Measurements from ENCODE around the gene RPL19.

Gene RPL19

GRCh38 chr17:39170109-39170508, 30.0 kb upstream of the RPL19 start:
- no peaks in the 10 kb centered on the region for H4K20me1 ChIP-seq (ENCODE audit: insufficient read depth, low read length)
- DNase-seq (peak; percentile 70), ATAC-seq (ENCODE audit: insufficient read depth, low read depth) (no peak)
- peaks cover 98% of the 10 kb centered on the region for H3K4me1 ChIP-seq (ENCODE audit: insufficient read depth, low read length)
- no peak overlapping the region for H2AFZ ChIP-seq (ENCODE audit: low read depth, low read length)
- peaks cover 2% of the 10 kb centered on the region for H3K36me3 ChIP-seq (ENCODE audit: insufficient read depth, low read length)
- H3K4me2 ChIP-seq (ENCODE audit: insufficient read depth, low read length): peak overlapping the region; percentile 10
- peak overlapping the region; percentile 97 for H3K27ac ChIP-seq (ENCODE audit: low read length)
- H3K79me2 ChIP-seq (ENCODE audit: insufficient read depth, low read length): no peaks in the 10 kb centered on the region
- TF ChIP-seq CTCF (IDR thresholded peaks at IDR 0.05; ENCODE audit: borderline replicate concordance, extremely low read depth, low read length, poor library complexity, severe bottlenecking) (no peak), EZH2 (IDR thresholded peaks at IDR 0.05; ENCODE audit: borderline replicate concordance, low read depth, low read length, severe bottlenecking) (no peak)
- H3K4me3 ChIP-seq (ENCODE audit: low read depth in 1 of 2, low read length in 2 of 2): no peak overlapping the region
- H3K9ac ChIP-seq (ENCODE audit: low read depth, low read length): peak overlapping the region; percentile 50; the same call in 1 of the 2 replicates
- no peaks in the 10 kb centered on the region for H3K9me3 ChIP-seq (ENCODE audit: insufficient read depth, low read length, severe bottlenecking)
- no peaks in the 10 kb centered on the region for H3K27me3 ChIP-seq (ENCODE audit: insufficient read depth, low read length, poor library complexity)

- H3K27me3 ChIP-seq (ENCODE audit: insufficient read depth, low read length, poor library complexity): no peaks in the 10 kb centered on the region
- peak overlapping the region; percentile 50 for H3K9ac ChIP-seq (ENCODE audit: low read depth, low read length)
- no peaks in the 10 kb centered on the region for H4K20me1 ChIP-seq (ENCODE audit: insufficient read depth, low read length)
- H3K27ac ChIP-seq (ENCODE audit: low read length): peak overlapping the region; percentile 97
- no peak overlapping the region for H3K4me3 ChIP-seq (ENCODE audit: low read depth in 1 of 2, low read length in 2 of 2)
- DNase-seq: peak; percentile 45
- H2AFZ ChIP-seq (ENCODE audit: low read depth, low read length): no peak overlapping the region
- no peaks in the 10 kb centered on the region for H3K9me3 ChIP-seq (ENCODE audit: insufficient read depth, low read length, severe bottlenecking)
- H3K36me3 ChIP-seq (ENCODE audit: insufficient read depth, low read length): peaks cover 6% of the 10 kb centered on the region
- TF ChIP-seq EZH2 (IDR thresholded peaks at IDR 0.05; ENCODE audit: borderline replicate concordance, low read depth, low read length, severe bottlenecking) (no peak), CTCF (IDR thresholded peaks at IDR 0.05; ENCODE audit: borderline replicate concordance, extremely low read depth, low read length, poor library complexity, severe bottlenecking) (no peak)
- peak overlapping the region; percentile 40 for H3K4me2 ChIP-seq (ENCODE audit: insufficient read depth, low read length)
- H3K4me1 ChIP-seq (ENCODE audit: insufficient read depth, low read length): peaks cover 96% of the 10 kb centered on the region
- H3K79me2 ChIP-seq (ENCODE audit: insufficient read depth, low read length): no peaks in the 10 kb centered on the region
- ATAC-seq (ENCODE audit: insufficient read depth, low read depth): no peak
These were observed 29.5 kb upstream of the RPL19 start for GRCh38 chr17:39170558-39170957.

GRCh38 chr17:39171933-39172332, 28.1 kb upstream of the RPL19 start:
- H3K79me2 ChIP-seq (ENCODE audit: insufficient read depth, low read length): no peaks in the 10 kb centered on the region
- no peaks in the 10 kb centered on the region for H3K9me3 ChIP-seq (ENCODE audit: insufficient read depth, low read length, severe bottlenecking)
- H4K20me1 ChIP-seq (ENCODE audit: insufficient read depth, low read length): no peaks in the 10 kb centered on the region
- peak overlapping the region; percentile 50 for H3K9ac ChIP-seq (ENCODE audit: low read depth, low read length)
- H3K4me1 ChIP-seq (ENCODE audit: insufficient read depth, low read length): peaks cover 82% of the 10 kb centered on the region
- TF ChIP-seq EZH2 (IDR thresholded peaks at IDR 0.05; ENCODE audit: borderline replicate concordance, low read depth, low read length, severe bottlenecking) (no peak), CTCF (IDR thresholded peaks at IDR 0.05; ENCODE audit: borderline replicate concordance, extremely low read depth, low read length, poor library complexity, severe bottlenecking) (no peak)
- no peaks in the 10 kb centered on the region for H3K27me3 ChIP-seq (ENCODE audit: insufficient read depth, low read length, poor library complexity)
- ATAC-seq (ENCODE audit: insufficient read depth, low read depth) (no peak), DNase-seq (peak; percentile 49)
- peaks cover 20% of the 10 kb centered on the region for H3K36me3 ChIP-seq (ENCODE audit: insufficient read depth, low read length)
- peak overlapping the region in 1 of 2 experiments; percentile 42; a peak in 1 of 4 replicates for H3K4me3 ChIP-seq (ENCODE audit: low read depth in 1 of 2, low read length in 2 of 2)
- peak overlapping the region; percentile 97 for H3K27ac ChIP-seq (ENCODE audit: low read length)
- peak overlapping the region; percentile 55 for H3K4me2 ChIP-seq (ENCODE audit: insufficient read depth, low read length)
- no peak overlapping the region for H2AFZ ChIP-seq (ENCODE audit: low read depth, low read length)
